ENCODE measurements around the gene SLC6A12.

Gene SLC6A12

GRCh38 chr12:160858-161257 is 53.1 kb downstream of the SLC6A12 start:
- no peak for DNase-seq

GRCh38 chr12:159156-159782 is 54.7 kb downstream of the SLC6A12 start:
- DNase-seq: no peak

- no peak for DNase-seq
These were observed 56.3 kb downstream of the SLC6A12 start for GRCh38 chr12:157644-158043.

GRCh38 chr12:156945-157344 is 57.0 kb downstream of the SLC6A12 start:
- DNase-seq: no peak

GRCh38 chr12:155646-156045 is 58.3 kb downstream of the SLC6A12 start:
- DNase-seq: no peak

GRCh38 chr12:155006-155405 is 59.0 kb downstream of the SLC6A12 start:
- DNase-seq: no peak

- no peak for DNase-seq
These were observed 59.9 kb downstream of the SLC6A12 start for GRCh38 chr12:154058-154457.

- DNase-seq: peak; percentile 66
These were observed 60.7 kb downstream of the SLC6A12 start for GRCh38 chr12:153080-153746.

GRCh38 chr12:152440-152839 is 61.5 kb downstream of the SLC6A12 start:
- no peak for DNase-seq

- DNase-seq: no peak
These were observed 62.4 kb downstream of the SLC6A12 start for GRCh38 chr12:151579-151978.

GRCh38 chr12:148676-149416 is 65.1 kb downstream of the SLC6A12 start:
- DNase-seq: no peak

GRCh38 chr12:147242-147641 is 66.7 kb downstream of the SLC6A12 start:
- DNase-seq: no peak

- DNase-seq: no peak
These were observed 68.5 kb downstream of the SLC6A12 start for GRCh38 chr12:145369-145960.

- DNase-seq: no peak
These were observed 69.2 kb downstream of the SLC6A12 start for GRCh38 chr12:144650-145284.

- DNase-seq: no peak
These were observed 69.8 kb downstream of the SLC6A12 start for GRCh38 chr12:143964-144649.

- no peak for DNase-seq
These were observed 73.8 kb downstream of the SLC6A12 start for GRCh38 chr12:140162-140561.
